ENCODE results near the gene HSFY1. TPM values are rescaled to one million over a fixed set of nuclear protein-coding genes. Genes with fewer than 3 reads are reported as not detected.
A peak's percentile ranks its signal among the peaks of the same experiment; 100 is the strongest.
"Not testable (repeated sequence)": the region's sequence is repeated elsewhere in the genome, so short reads cannot be mapped to it uniquely, and the experiment has no call there.

Gene HSFY1
- total and polyA plus RNA-seq, 2 of the 8 experiments (the other 6 are each of a cell fraction or from before 2014, with no cell fraction given) = not detected

- H4K91ac ChIP-seq (replicated peaks; ENCODE audit: insufficient read length, low read length); H4K8ac ChIP-seq (ENCODE audit: extremely low read depth, insufficient read depth, low read length); H4K5ac ChIP-seq (ENCODE audit: insufficient read length, low read depth, low read length); H3K18ac ChIP-seq (ENCODE audit: extremely low read depth, low read length); H2AK5ac ChIP-seq (ENCODE audit: low read depth, low read length); H2BK12ac ChIP-seq (ENCODE audit: low read depth, low read length); DNase-seq (ENCODE audit: low read depth in 1 of 2, low spot score in 2 of 2); H3K4me1 ChIP-seq (replicated peaks in 1 of 4; ENCODE audit: control insufficient read depth in 3 of 4, insufficient read depth in 4 of 4, low read length in 3 of 4); H3K27ac ChIP-seq (ENCODE audit: low read depth, low read length); H2BK120ac ChIP-seq (replicated peaks; ENCODE audit: low read depth, low read length); H3K79me1 ChIP-seq (ENCODE audit: low read depth, low read length); POLR2A ChIA-PET (ENCODE audit: partially characterized antibody); H3K4ac ChIP-seq (replicated peaks; ENCODE audit: insufficient read length, low read depth, low read length); H4K20me1 ChIP-seq (replicated peaks in 1 of 2; ENCODE audit: control insufficient read depth in 1 of 2, insufficient read depth in 2 of 2, low read length in 2 of 2); H3K14ac ChIP-seq (ENCODE audit: insufficient read length); H3K56ac ChIP-seq (replicated peaks; ENCODE audit: insufficient read length, low read depth, low read length); H3K23me2 ChIP-seq (ENCODE audit: low read depth, low read length); H2BK5ac ChIP-seq (ENCODE audit: low read depth, low read length); H2BK15ac ChIP-seq (ENCODE audit: low read length); H2BK20ac ChIP-seq (ENCODE audit: low read length); H3K4me3 ChIP-seq (ENCODE audit: extremely low read depth in 1 of 4, insufficient read depth in 2 of 4, low read depth in 3 of 4, low read length in 4 of 4); CTCF ChIA-PET (ENCODE audit: partially characterized antibody); H3K4me2 ChIP-seq (ENCODE audit: insufficient read depth in 1 of 2, low read depth in 2 of 2, low read length in 2 of 2); H3K23ac ChIP-seq (ENCODE audit: insufficient read length); H3K36me3 ChIP-seq (ENCODE audit: control insufficient read depth in 2 of 4, insufficient read depth in 4 of 4, low read length in 3 of 4); H3K9ac ChIP-seq (replicated peaks in 1 of 4; ENCODE audit: extremely low read depth in 1 of 4, low read depth in 3 of 4, low read length in 3 of 4); H3K9me3 ChIP-seq (ENCODE audit: insufficient read depth in 2 of 2, low read depth in 1 of 2, low read length in 1 of 2); H2AFZ ChIP-seq (ENCODE audit: low read length); H3K79me2 ChIP-seq (ENCODE audit: control insufficient read depth in 1 of 2, insufficient read depth in 2 of 2, low read length in 2 of 2); H3K27me3 ChIP-seq (replicated peaks in 1 of 4; ENCODE audit: control insufficient read depth in 3 of 4, extremely low read depth in 1 of 4, insufficient read depth in 3 of 4, low read length in 3 of 4): not testable (repeated sequence)
- peak; percentile 65 for FAIRE-seq
- no CpG with 5 or more reads among the region's 3 CpGs for WGBS, 2 experiments (ENCODE audit: extremely low coverage in 1 of 2, insufficient coverage in 1 of 2, insufficient read length in 1 of 2, insufficient replicate concordance in 2 of 2, low coverage in 1 of 2, low lambda C conversion rate in 2 of 2, missing lambda C conversion rate in 1 of 2)
These were observed 19.4 kb downstream of the HSFY1 start for GRCh38 chrY:18565915-18566314.

Small RNA genes within 50 kb of the gene (small RNA-seq; reads per million reads assigned to genes)
- gene GPM6BP1 (ENCODE audit: insufficient read depth) (not detected), gene PRYP5 (ENCODE audit: insufficient read depth) (not detected)

Other genes with a start within 250 kb of the HSFY1 start
- not detected in 2 replicates for gene HSFY2, start 227.0 kb downstream of the HSFY1 start, total RNA-seq (2021; fragmentation: NEBNext Ultra II Directional; extraction: Animal tissue kit (Norgen Biotek cat#: 25700))
- gene HSFY2, start 227.0 kb downstream of the HSFY1 start, polyA plus RNA-seq (2011; rRNA removed) = not detected in 2 replicates